GM12878 (cell line): ENCODE measurements around the gene IL12B. TPM values are rescaled to one million over a fixed set of nuclear protein-coding genes. Genes with fewer than 3 reads are reported as not detected.

Experiments
- ATAC-seq: fragments of 200-7000 bp; cut with Tn5 transposase; 3 replicates; pipeline ENCODE4 v1.9.1; 2020; ENCODE audit warnings: mild to moderate bottlenecking, moderate library complexity
- BruUV-seq: library from RNA; stranded (reverse); fragments of 400-500 nt; replicated peaks from 2 replicates; lab custom pipeline; 2021; lab: Mats Ljungman, UMichigan
- CTCF ChIA-PET: fragments of 300-600 bp; sonication (Branson Sonifier 250); formaldehyde crosslinking; extraction: SDS; loops from one replicate; lab custom pipeline; 2021; ENCODE audit warnings: inconsistent platforms; lab: Yijun Ruan, JAX
- POLR2A ChIA-PET: fragments of 350-600 bp; formaldehyde crosslinking; extraction: SDS; loops from one replicate; lab custom pipeline; 2021; ENCODE audit warnings: inconsistent platforms; lab: Charles Lee
- RAD21 ChIA-PET: fragments of 300-600 bp; sonication (Branson Sonifier 250); formaldehyde crosslinking; loops from one replicate; lab custom pipeline; 2023; ENCODE audit warnings: antibody characterized with exemption; ENCODE audit not compliant: unreplicated experiment; lab: Charles Lee
- SMC1A ChIA-PET: fragments of 300-600 bp; sonication (Branson Sonifier 250); formaldehyde crosslinking; loops from one replicate; lab custom pipeline; 2023; ENCODE audit not compliant: unreplicated experiment, uncharacterized antibody; lab: Charles Lee
- DNase-seq: peaks from one replicate; pipeline ENCODE4 v3.0.0-alpha.2; 2011; ENCODE audit warnings: low read depth, low spot score
- FAIRE-seq: peaks from 3 replicates; lab custom pipeline; 2011; peaks lifted over from hg19 to GRCh38; lab: Jason Lieb, UNC
- H2AFZ ChIP-seq: 2 replicates; pipeline ENCODE4 v1.6.0; 2011; ENCODE audit warnings: low read depth, low read length, control low read depth; ENCODE audit not compliant: control insufficient read depth
- H3K27ac ChIP-seq: 2 replicates; pipeline ENCODE4 v1.5.1; 2011; ENCODE audit warnings: control low read depth; ENCODE audit not compliant: control insufficient read depth, insufficient read depth
- H3K27me3 ChIP-seq, 2 experiments: replicated peaks in 1 of 2; 2 replicates each; pipeline versions ENCODE4 v1.6.0 to v1.6.1; 2011; ENCODE audit warnings: low read length in 1 of 2; ENCODE audit not compliant: control insufficient read depth in 2 of 2, insufficient read depth in 2 of 2
- H3K36me3 ChIP-seq, 2 experiments: 2 replicates each; pipeline ENCODE4 v1.5.1; 2011; ENCODE audit warnings: low read length in 1 of 2; ENCODE audit not compliant: control insufficient read depth in 2 of 2, insufficient read depth in 2 of 2
- H3K4me1 ChIP-seq: 2 replicates; pipeline ENCODE4 v1.6.1; 2011; ENCODE audit warnings: mild to moderate bottlenecking, low read length, moderate library complexity, mixed read lengths; ENCODE audit not compliant: control insufficient read depth, insufficient read depth
- H3K4me2 ChIP-seq: 2 replicates; pipeline ENCODE4 v1.6.0; 2011; ENCODE audit warnings: control low read depth; ENCODE audit not compliant: control insufficient read depth, insufficient read depth
- H3K4me3 ChIP-seq: fragments of 200-600 bp; sonication (generic); 2 replicates; pipeline ENCODE4 v1.5.1; 2016
- H3K79me2 ChIP-seq: 2 replicates; pipeline ENCODE4 v1.6.0; 2011; ENCODE audit warnings: low read length; ENCODE audit not compliant: control insufficient read depth, insufficient read depth
- H3K9ac ChIP-seq: 2 replicates; pipeline ENCODE4 v1.8.0; 2011; ENCODE audit warnings: low read length, control low read depth, mixed read lengths; ENCODE audit not compliant: control insufficient read depth, insufficient read depth
- H3K9me3 ChIP-seq: replicated peaks from 3 replicates; pipeline ENCODE4 v1.5.1; 2011; ENCODE audit warnings: mild to moderate bottlenecking, low read length; ENCODE audit not compliant: control insufficient read depth, insufficient read depth
- H4K20me1 ChIP-seq: 2 replicates; pipeline ENCODE4 v1.6.0; 2011; ENCODE audit not compliant: control insufficient read depth, insufficient read depth
- CHD4 ChIP-seq: fragments of 200-600 bp; sonication (generic); IDR thresholded peaks from 2 replicates; pipeline ENCODE4 v1.6.1; 2016; ENCODE audit warnings: mild to moderate bottlenecking
- MYB ChIP-seq: fragments of 150-350 bp; IDR thresholded peaks from 2 replicates; pipeline ENCODE4 v1.6.1; 2014; ENCODE audit warnings: mild to moderate bottlenecking, low read depth, low read length, borderline replicate concordance
- NFYA ChIP-seq: IDR thresholded peaks from 2 replicates; pipeline ENCODE4 v1.6.1; 2011; ENCODE audit warnings: low read depth, mild to moderate bottlenecking, low read length, improper control_type of control experiment, borderline replicate concordance
- NRF1 ChIP-seq: conservative IDR thresholded peaks from 2 replicates; pipeline ENCODE4 v1.6.1; 2011; ENCODE audit warnings: mild to moderate bottlenecking, low read depth, low read length, improper control_type of control experiment
- RAD51 ChIP-seq: fragments of 450-650 bp; IDR thresholded peaks from 2 replicates; pipeline ENCODE4 v1.6.1; 2016; ENCODE audit warnings: moderate library complexity, mild to moderate bottlenecking, inconsistent platforms
- SREBF1 ChIP-seq: IDR thresholded peaks from 2 replicates; pipeline ENCODE4 v1.6.1; 2012; ENCODE audit warnings: mild to moderate bottlenecking, low read length
- TCF12 ChIP-seq: IDR thresholded peaks from 2 replicates; pipeline ENCODE4 v1.6.1; 2011; ENCODE audit warnings: low read depth, mild to moderate bottlenecking, low read length
- ZNF24 ChIP-seq: fragments of 450-650 bp; IDR thresholded peaks from 2 replicates; pipeline ENCODE4 v1.6.1; 2017; ENCODE audit warnings: antibody characterized with exemption, mild to moderate bottlenecking
- whole genome bisulfite sequencing: methylation state at CpG from one replicate; pipeline ENCODE4 v1.1.6; 2016; ENCODE audit warnings: low lambda C conversion rate; ENCODE audit not compliant: insufficient replicate concordance, insufficient coverage; ENCODE audit errors: missing lambda C conversion rate; 5-methylcytosine and 5-hydroxymethylcytosine counted together
- in situ Hi-C: fragments of 300-500 bp; cut with MboI; formaldehyde crosslinking; loops from 9 replicates; pipeline ENCODE4 v1.14.3; 2018; ENCODE audit warnings: mixed read lengths
- intact Hi-C: fragments of 100-400 bp; cut with micrococcal nuclease; formaldehyde crosslinking; loops from one replicate; pipeline ENCODE4 v1.14.2; 2022; ENCODE audit not compliant: unreplicated experiment
- polyA plus RNA-seq, 11 experiments: library from polyadenylated mRNA; depleted of rRNA in 4 of 11; unstranded in 6 of 11; stranded (reverse) in 5 of 11; fragments of >200 nt; fragmentation: Nextera tagmentation in 4 of 11; fragmentation: Illumina TruSeq in 1 of 11; extraction: Ambion mirVana in 4 of 11; extraction: Trizol in 1 of 11; gene quantifications; 1 replicate in 1 of 11; 2 replicates in 10 of 11; pipeline versions ENCODE4 v1.2.1 to v1.2.3, GENCODE V29; 2011 to 2016; ENCODE audit warnings: inconsistent platforms in 2 of 11, missing spikeins in 2 of 11, low read depth in 1 of 11
- total RNA-seq, 4 experiments: library from RNA; depleted of rRNA in 3 of 4; stranded (reverse); fragments of >200 nt in 3 of 4; fragmentation: Illumina TruSeq in 1 of 4; extraction: Trizol in 1 of 4; gene quantifications; 2 replicates each; pipeline versions ENCODE4 v1.2.1 to v1.2.3, GENCODE V29; 2013 to 2021
- TF ChIP-seq, protein P1 (sequence below): fragments of 150-350 bp; IDR thresholded peaks from 2 replicates; pipeline ENCODE4 v1.6.1; 2014; ENCODE audit warnings: mild to moderate bottlenecking, low read depth, low read length
- TF ChIP-seq, protein P2 (sequence below): IDR thresholded peaks from 2 replicates; pipeline ENCODE4 v1.6.1; 2012; ENCODE audit warnings: low read depth, low read length, improper control_type of control experiment
- TF ChIP-seq, protein P3 (sequence below): fragments of 450-650 bp; IDR thresholded peaks from 2 replicates; pipeline ENCODE4 v1.6.1; 2016; ENCODE audit warnings: mild to moderate bottlenecking
- TF ChIP-seq, protein P4 (sequence below): IDR thresholded peaks from 2 replicates; pipeline ENCODE4 v1.6.1; 2011; ENCODE audit warnings: low read depth, low read length, improper control_type of control experiment, borderline replicate concordance
- TF ChIP-seq, protein P5 (sequence below): IDR thresholded peaks from 2 replicates; pipeline ENCODE4 v1.6.1; 2011; ENCODE audit warnings: borderline replicate concordance, low read depth, mild to moderate bottlenecking, moderate library complexity, low read length; ENCODE audit not compliant: insufficient read depth, poor library complexity, severe bottlenecking
- TF ChIP-seq, protein P6 (sequence below): IDR thresholded peaks from 2 replicates; pipeline ENCODE4 v1.6.1; 2012; ENCODE audit warnings: low read depth, low read length, improper control_type of control experiment

Gene IL12B
- total and polyA plus RNA-seq, 10 of the 15 experiments (the other 5 are each of a cell fraction or from before 2014, with no cell fraction given) = 0.15 to 0.72 (median 0.45) TPM

DNA sequence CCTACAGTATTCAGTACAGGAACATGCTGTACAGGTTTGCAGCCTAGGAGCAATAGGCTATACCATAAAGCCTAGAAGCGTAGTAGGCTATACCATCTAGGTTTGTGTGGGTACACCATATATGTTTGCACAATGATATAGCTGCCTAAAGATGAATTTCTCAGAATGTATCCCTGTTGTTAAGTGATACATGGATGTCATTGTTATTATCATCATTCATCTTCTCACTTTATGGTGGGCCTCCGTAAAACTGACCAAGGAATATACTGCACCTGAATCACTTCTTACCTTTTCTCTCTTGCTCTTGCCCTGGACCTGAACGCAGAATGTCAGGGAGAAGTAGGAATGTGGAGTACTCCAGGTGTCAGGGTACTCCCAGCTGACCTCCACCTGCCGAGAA, 11.8 kb downstream of the IL12B start:
- in situ Hi-C loops = loop anchor here (5.0 kb wide), 1 partner anchor 161 kb away; no protein-coding TSS in a partner anchor
- no peak overlapping the region for H3K4me3 ChIP-seq

More for the DNA sequence above, 11.8 kb downstream of the IL12B start:
- no peak for ATAC-seq
- H3K79me2 ChIP-seq = no peaks in the 10 kb centered on the region
- POLR2A ChIA-PET = no interaction called here
- no peak overlapping the region for H2AFZ ChIP-seq
- H3K27me3 ChIP-seq = no peaks in the 10 kb centered on the region
- TF ChIP-seq CHD4 = no peak
- TF ChIP-seq, protein P1, sequence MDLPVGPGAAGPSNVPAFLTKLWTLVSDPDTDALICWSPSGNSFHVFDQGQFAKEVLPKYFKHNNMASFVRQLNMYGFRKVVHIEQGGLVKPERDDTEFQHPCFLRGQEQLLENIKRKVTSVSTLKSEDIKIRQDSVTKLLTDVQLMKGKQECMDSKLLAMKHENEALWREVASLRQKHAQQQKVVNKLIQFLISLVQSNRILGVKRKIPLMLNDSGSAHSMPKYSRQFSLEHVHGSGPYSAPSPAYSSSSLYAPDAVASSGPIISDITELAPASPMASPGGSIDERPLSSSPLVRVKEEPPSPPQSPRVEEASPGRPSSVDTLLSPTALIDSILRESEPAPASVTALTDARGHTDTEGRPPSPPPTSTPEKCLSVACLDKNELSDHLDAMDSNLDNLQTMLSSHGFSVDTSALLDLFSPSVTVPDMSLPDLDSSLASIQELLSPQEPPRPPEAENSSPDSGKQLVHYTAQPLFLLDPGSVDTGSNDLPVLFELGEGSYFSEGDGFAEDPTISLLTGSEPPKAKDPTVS = no peak
- TF ChIP-seq MYB = no peak
- TF ChIP-seq, protein P2, sequence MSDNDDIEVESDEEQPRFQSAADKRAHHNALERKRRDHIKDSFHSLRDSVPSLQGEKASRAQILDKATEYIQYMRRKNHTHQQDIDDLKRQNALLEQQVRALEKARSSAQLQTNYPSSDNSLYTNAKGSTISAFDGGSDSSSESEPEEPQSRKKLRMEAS = no peak
- no peak for TF ChIP-seq RAD51
- TF ChIP-seq, protein P3, sequence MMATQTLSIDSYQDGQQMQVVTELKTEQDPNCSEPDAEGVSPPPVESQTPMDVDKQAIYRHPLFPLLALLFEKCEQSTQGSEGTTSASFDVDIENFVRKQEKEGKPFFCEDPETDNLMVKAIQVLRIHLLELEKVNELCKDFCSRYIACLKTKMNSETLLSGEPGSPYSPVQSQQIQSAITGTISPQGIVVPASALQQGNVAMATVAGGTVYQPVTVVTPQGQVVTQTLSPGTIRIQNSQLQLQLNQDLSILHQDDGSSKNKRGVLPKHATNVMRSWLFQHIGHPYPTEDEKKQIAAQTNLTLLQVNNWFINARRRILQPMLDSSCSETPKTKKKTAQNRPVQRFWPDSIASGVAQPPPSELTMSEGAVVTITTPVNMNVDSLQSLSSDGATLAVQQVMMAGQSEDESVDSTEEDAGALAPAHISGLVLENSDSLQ = no peak
- TF ChIP-seq, protein P4, sequence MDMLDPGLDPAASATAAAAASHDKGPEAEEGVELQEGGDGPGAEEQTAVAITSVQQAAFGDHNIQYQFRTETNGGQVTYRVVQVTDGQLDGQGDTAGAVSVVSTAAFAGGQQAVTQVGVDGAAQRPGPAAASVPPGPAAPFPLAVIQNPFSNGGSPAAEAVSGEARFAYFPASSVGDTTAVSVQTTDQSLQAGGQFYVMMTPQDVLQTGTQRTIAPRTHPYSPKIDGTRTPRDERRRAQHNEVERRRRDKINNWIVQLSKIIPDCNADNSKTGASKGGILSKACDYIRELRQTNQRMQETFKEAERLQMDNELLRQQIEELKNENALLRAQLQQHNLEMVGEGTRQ = no peak
- no peak for TF ChIP-seq ZNF24
- no peak for TF ChIP-seq TCF12
- TF ChIP-seq, protein P5, sequence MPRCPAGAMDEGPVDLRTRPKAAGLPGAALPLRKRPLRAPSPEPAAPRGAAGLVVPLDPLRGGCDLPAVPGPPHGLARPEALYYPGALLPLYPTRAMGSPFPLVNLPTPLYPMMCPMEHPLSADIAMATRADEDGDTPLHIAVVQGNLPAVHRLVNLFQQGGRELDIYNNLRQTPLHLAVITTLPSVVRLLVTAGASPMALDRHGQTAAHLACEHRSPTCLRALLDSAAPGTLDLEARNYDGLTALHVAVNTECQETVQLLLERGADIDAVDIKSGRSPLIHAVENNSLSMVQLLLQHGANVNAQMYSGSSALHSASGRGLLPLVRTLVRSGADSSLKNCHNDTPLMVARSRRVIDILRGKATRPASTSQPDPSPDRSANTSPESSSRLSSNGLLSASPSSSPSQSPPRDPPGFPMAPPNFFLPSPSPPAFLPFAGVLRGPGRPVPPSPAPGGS = no peak
- no peak for TF ChIP-seq NFYA
- no peak for TF ChIP-seq NRF1
- TF ChIP-seq, protein P6, sequence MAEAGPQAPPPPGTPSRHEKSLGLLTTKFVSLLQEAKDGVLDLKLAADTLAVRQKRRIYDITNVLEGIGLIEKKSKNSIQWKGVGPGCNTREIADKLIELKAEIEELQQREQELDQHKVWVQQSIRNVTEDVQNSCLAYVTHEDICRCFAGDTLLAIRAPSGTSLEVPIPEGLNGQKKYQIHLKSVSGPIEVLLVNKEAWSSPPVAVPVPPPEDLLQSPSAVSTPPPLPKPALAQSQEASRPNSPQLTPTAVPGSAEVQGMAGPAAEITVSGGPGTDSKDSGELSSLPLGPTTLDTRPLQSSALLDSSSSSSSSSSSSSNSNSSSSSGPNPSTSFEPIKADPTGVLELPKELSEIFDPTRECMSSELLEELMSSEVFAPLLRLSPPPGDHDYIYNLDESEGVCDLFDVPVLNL = no peak
- TF ChIP-seq SREBF1 = no peak
- RAD21 ChIA-PET = interaction anchor here (1.7 to 5.0 kb wide), 2 partner anchors 161 to 189 kb away, joined by 3 to 112 read pairs; no protein-coding TSS in a partner anchor
- no peaks in the 10 kb centered on the region for H3K36me3 ChIP-seq
- H3K27ac ChIP-seq = no peak overlapping the region
- no peak for DNase-seq
- SMC1A ChIA-PET = interaction anchor here (0.8 to 6.8 kb wide), 8 partner anchors 14 to 640 kb away, joined by 3 to 131 read pairs (median 4); no protein-coding TSS in a partner anchor
- no peaks in the 10 kb centered on the region for H3K9me3 ChIP-seq
- H3K4me1 ChIP-seq = no peaks in the 10 kb centered on the region
- no peaks in the 10 kb centered on the region for H4K20me1 ChIP-seq
- 49% methylated on average over 4 of the region's 4 CpGs for WGBS
- no peak overlapping the region for H3K4me2 ChIP-seq
- FAIRE-seq = no peak
- intact Hi-C loops = no loop called here
- CTCF ChIA-PET = interaction anchor here (0.8 to 6.9 kb wide), 14 partner anchors 11 to 1243 kb away, joined by 3 to 216 read pairs (median 7); no protein-coding TSS in a partner anchor
- BruUV-seq = no TSS peak
- no peak overlapping the region for H3K9ac ChIP-seq
